IPS-20b (cell line): ENCODE data around the gene APOA1.
"Not testable (repeated sequence)": the region's sequence is repeated elsewhere in the genome, so short reads cannot be mapped to it uniquely, and the experiment has no call there.

ENCODE experiments used
- H3K27ac ChIP-seq: one replicate; pipeline ENCODE4 v1.5.1; 2013; ENCODE audit warnings: low read length
- H3K27me3 ChIP-seq: 2 replicates; pipeline ENCODE4 v1.6.1; 2013; ENCODE audit warnings: mild to moderate bottlenecking, low read length, inconsistent platforms; ENCODE audit not compliant: insufficient read depth
- H3K36me3 ChIP-seq: 2 replicates; pipeline ENCODE4 v1.6.1; 2013; ENCODE audit warnings: low read depth, mild to moderate bottlenecking, inconsistent platforms, low read length, moderate library complexity; ENCODE audit not compliant: insufficient read depth
- H3K4me1 ChIP-seq: 2 replicates; pipeline ENCODE4 v1.6.1; 2013; ENCODE audit warnings: mild to moderate bottlenecking, control low read depth, inconsistent platforms, low read length, moderate library complexity; ENCODE audit not compliant: insufficient read depth
- H3K4me3 ChIP-seq: 2 replicates; pipeline ENCODE4 v1.5.1; 2013; ENCODE audit warnings: mild to moderate bottlenecking, low read length, inconsistent platforms
- H3K9ac ChIP-seq: 2 replicates; pipeline ENCODE4 v1.6.1; 2013; ENCODE audit warnings: low read depth, mild to moderate bottlenecking, inconsistent platforms, low read length, moderate library complexity
- H3K9me3 ChIP-seq: 2 replicates; pipeline ENCODE4 v1.6.1; 2013; ENCODE audit warnings: mild to moderate bottlenecking, low read depth, low read length, inconsistent platforms; ENCODE audit not compliant: insufficient read depth

APOA1 gene

DNA sequence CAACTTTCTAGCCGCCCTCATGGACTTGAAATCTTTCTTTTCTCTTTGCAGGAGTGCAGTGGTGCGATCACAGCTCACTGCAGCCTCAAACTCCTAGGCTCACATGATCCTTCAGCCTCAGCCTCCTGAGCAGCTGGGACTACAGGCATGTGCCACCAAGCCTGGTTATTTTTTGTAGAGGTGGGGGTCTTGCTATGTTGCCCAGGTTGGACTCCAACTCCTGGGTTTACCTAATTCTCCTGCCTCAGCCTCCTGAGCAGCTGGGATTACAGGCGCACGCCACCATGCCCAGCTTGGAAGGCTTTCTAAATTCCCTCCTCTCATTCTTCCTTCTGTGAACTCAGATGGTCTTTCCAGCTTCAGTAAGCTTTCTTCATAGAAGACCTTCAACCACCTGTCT is 4.7 kb upstream of the APOA1 start:
- H3K4me3 ChIP-seq = no peak overlapping the region
- H3K9me3 ChIP-seq = no peaks in the 10 kb centered on the region
- H3K9ac ChIP-seq = no peak overlapping the region
- peaks cover 40% of the 10 kb centered on the region for H3K36me3 ChIP-seq
- H3K4me1 ChIP-seq = no peaks in the 10 kb centered on the region; the same call in 1 of the 2 replicates
- no peaks in the 10 kb centered on the region for H3K27me3 ChIP-seq
- no peak overlapping the region for H3K27ac ChIP-seq

DNA sequence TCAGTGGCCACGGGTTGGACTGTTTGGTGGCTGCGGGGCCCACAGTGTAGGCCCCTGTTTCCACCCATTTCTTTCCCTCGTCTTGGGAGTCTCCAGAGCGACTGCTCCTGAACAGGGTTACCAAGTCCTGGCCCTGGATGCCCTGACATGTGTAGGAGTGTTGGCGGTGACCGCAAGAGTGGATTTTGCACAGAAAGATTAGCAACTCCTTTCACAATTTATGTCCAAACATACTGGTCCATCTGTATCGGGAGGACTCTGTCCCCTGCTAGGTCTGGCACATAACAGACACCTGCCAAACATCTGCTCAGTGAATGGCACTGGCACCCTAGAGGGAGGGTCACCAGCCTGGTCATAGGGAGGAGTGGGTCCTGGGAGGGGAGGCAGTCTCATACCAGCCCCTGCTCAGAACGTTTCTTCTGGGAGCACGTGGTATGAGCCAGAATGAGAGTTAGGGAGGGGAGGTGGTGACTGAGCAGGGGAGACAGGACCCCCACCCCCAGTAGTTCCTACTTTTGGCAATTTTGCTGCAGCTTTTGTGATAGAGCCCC is 3.4 kb upstream of the APOA1 start:
- Histone ChIP-seq H3K27me3 (no peaks in the 10 kb centered on the region), H3K9ac (no peak overlapping the region), H3K36me3 (peaks cover 27% of the 10 kb centered on the region)

DNA sequence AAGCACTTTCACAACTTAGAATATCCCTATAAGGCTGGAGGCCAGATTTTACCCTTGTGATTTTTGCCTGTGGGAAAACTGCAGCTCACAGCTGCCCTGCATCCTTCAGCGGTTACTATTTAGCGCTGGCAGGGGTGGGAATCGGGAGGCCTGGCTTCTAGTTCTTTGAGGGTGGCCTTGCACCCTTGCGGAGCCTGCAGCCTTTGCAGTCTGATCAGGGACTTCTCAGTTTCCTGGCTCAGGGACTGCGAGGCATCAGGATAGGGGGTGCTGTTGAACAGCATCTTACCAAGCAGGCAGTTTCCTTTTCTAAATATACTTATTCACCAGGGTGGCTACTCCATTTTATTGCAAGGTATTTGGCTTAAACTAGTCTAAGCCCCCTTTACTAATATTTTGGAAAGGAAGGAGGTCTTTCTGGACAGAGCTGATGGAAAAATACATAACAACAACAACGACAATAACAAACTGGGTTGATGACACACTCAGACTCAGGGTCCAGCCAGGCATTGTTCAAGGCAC is 2.9 kb upstream of the APOA1 start:
- H3K9me3 ChIP-seq = no peaks in the 10 kb centered on the region
- no peak overlapping the region for H3K9ac ChIP-seq
- H3K4me1 ChIP-seq = peaks cover 2% of the 10 kb centered on the region; the same call in 1 of the 2 replicates
- H3K36me3 ChIP-seq = peaks cover 22% of the 10 kb centered on the region
- peaks cover 4% of the 10 kb centered on the region for H3K27me3 ChIP-seq
- no peak overlapping the region for H3K27ac ChIP-seq
- H3K4me3 ChIP-seq = no peak overlapping the region

More for the DNA sequence above, 3.4 kb upstream of the APOA1 start:
- Histone ChIP-seq H3K4me3 (no peak overlapping the region), H3K27ac (no peak overlapping the region), H3K9me3 (no peaks in the 10 kb centered on the region), H3K4me1 (no peaks in the 10 kb centered on the region; the same call in 1 of the 2 replicates)

DNA sequence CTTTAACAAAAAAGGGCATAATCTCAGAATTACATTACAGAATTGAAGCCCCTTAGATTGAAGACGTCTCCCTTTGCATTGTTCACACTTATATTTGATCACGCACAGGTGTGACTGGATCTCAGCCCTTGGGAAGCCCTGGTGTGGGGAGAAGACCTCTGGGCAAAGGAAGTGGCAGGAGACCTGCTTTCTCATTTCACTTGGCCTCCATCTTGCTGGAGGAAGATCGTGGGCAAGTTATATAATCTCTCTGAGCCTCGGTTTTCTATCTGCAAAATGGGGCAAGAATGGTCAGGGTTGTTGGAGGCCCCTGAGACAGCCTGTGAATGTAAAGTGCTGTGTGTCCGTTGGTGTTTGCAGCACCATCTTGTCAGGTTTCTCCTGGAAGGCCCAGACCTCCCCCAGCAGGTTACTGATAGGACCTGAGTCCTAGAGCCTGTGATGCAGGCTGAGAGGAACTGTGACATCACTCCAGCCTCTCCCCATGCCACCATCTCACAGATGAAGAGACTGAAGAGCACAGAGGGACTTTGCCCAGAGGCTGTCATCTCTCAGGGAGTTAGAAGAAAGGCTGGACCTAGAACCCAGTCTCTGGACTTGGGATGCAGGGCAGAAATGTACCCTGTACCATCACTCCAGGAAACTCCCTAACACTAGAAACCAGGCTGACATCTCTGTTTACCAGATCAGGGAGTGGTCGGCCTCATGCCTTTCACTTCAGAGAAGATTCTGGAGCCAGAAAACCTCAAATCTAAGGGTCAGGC is 1.1 kb upstream of the APOA1 start:
- no peaks in the 10 kb centered on the region for H3K9me3 ChIP-seq
- peaks cover 7% of the 10 kb centered on the region for H3K36me3 ChIP-seq
- no peak overlapping the region for H3K27ac ChIP-seq
- peaks cover 7% of the 10 kb centered on the region; the same call in 1 of the 2 replicates for H3K4me1 ChIP-seq
- peaks cover 12% of the 10 kb centered on the region for H3K27me3 ChIP-seq
- no peak overlapping the region for H3K9ac ChIP-seq
- no peak overlapping the region for H3K4me3 ChIP-seq

DNA sequence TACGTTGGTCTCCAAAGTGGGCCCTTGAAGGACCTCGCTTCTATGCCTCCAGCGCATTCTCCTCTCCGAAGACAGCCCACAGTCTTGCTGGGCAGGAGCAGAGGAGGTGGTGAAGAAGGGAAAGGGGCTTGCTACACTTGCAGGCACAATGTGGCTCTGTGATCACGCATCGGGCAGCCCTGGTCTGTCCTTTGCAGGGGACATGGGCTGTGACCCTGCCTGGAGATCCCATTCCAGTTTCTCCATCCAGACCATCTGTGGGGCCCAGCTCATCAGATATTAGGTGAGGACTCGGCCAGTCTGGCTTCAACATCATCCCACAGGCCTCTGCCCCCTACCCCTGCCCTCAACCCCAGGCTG is 810 bp downstream of the APOA1 start:
- Histone ChIP-seq H3K27ac (no peak overlapping the region), H3K9me3 (no peaks in the 10 kb centered on the region), H3K36me3 (no peaks in the 10 kb centered on the region), H3K4me1 (peaks cover 7% of the 10 kb centered on the region; the same call in 1 of the 2 replicates), H3K9ac (no peak overlapping the region), H3K27me3 (peaks cover 12% of the 10 kb centered on the region), H3K4me3 (no peak overlapping the region)

DNA sequence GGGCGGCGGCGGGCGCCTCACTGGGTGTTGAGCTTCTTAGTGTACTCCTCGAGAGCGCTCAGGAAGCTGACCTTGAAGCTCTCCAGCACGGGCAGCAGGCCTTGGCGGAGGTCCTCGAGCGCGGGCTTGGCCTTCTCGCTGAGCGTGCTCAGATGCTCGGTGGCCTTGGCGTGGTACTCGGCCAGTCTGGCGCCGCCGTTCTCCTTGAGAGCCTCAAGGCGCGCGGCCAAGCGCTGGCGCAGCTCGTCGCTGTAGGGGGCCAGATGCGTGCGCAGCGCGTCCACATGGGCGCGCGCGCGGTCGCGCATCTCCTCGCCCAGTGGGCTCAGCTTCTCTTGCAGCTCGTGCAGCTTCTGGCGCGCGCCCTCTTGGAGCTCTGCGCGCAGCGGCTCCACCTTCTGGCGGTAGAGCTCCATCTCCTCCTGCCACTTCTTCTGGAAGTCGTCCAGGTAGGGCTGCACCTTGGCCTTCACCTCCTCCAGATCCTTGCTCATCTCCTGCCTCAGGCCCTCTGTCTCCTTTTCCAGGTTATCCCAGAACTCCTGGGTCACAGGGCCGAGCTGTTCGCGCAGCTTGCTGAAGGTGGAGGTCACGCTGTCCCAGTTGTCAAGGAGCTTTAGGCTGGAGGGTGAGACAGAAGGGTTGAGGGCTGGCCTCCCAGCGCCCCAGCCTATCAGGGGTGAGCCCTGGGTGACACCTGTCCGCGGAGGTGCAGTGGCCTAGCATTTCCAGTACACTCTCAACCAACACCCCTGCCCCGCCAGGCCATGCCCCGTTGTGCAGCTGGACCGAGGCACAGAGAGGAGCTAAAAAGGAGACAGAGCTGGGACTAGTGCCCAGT is 1.4 kb downstream of the APOA1 start:
- peaks cover 7% of the 10 kb centered on the region; the same call in 1 of the 2 replicates for H3K4me1 ChIP-seq
- H3K9me3 ChIP-seq = no peaks in the 10 kb centered on the region
- H3K27ac ChIP-seq = no peak overlapping the region

DNA sequence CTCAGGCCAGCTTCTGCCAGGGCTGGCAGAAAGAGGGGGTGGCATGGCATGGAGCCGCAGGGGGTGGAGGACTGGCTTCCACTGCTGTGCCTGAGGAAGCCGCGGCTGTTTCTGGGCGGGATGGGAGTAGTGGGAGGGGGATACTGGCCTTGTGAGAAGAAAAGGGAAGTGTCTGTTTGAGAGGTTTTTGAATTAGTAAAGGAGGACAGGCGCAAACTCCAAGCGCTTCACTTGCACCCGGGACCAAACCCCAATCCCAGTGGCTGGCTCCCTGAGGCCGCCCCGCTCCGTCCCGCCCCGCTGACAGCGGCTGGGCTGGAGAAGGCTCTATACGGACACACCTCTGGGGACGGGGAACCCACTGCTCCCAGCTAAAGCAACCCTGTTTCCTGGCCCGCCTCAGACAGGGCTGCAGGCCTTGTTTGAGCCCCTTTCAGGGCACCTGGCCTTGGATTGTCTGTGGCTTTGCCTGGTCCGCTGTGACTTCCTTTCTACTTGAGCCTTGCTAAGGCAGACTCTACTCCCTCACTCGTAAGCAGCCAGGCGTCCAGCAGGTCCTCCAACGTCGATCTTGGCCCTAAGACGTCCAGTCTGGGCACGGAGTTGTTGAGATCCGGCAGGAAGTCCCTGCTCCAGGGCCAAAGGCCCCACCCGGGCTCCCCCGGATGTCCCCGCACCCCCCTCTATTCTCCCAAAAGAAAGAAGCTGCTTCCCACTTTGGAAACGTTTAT is 2.2 kb downstream of the APOA1 start:
- Histone ChIP-seq H3K4me1 (peaks cover 7% of the 10 kb centered on the region; the same call in 1 of the 2 replicates), H3K36me3 (no peaks in the 10 kb centered on the region), H3K9ac (peak overlapping the region; percentile 74; the same call in 1 of the 2 replicates), H3K27ac (no peak overlapping the region), H3K9me3 (no peaks in the 10 kb centered on the region), H3K27me3 (peaks cover 12% of the 10 kb centered on the region), H3K4me3 (peak overlapping the region; percentile 67)

More for the DNA sequence above, 1.4 kb downstream of the APOA1 start:
- Histone ChIP-seq H3K27me3 (peaks cover 12% of the 10 kb centered on the region), H3K9ac (peak overlapping the region; percentile 74; the same call in 1 of the 2 replicates), H3K36me3 (no peaks in the 10 kb centered on the region), H3K4me3 (peak overlapping the region; percentile 67; the same call in 1 of the 2 replicates)

DNA sequence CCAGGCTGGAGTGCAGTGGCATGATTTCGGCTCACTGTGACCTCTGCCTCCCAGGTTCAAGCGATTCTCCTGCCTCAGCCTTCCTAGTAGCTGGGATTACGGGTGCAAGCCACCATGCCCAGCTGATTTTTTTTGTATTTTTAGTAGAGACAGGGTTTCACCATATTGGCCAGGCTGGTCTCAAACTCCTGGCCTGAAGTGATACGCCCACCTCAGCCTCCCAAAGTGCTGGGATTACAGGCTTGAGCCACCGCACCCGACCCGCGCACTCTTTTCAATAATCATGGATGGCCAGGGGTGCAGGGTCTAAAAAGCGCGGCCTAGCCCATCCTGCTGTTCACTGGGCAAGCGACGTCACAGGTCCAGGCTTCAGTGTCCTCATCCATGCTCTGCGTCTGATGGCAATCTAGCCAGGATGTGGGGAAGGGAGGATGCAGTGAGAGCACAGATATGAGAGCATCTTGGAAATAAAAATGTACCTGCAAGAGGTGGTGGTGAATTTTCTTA is 2.8 kb downstream of the APOA1 start:
- H3K27me3 ChIP-seq = peaks cover 12% of the 10 kb centered on the region
- H3K4me3 ChIP-seq, H3K27ac ChIP-seq, H3K9me3 ChIP-seq, H3K36me3 ChIP-seq, H3K9ac ChIP-seq, H3K4me1 ChIP-seq: not testable (repeated sequence)

DNA sequence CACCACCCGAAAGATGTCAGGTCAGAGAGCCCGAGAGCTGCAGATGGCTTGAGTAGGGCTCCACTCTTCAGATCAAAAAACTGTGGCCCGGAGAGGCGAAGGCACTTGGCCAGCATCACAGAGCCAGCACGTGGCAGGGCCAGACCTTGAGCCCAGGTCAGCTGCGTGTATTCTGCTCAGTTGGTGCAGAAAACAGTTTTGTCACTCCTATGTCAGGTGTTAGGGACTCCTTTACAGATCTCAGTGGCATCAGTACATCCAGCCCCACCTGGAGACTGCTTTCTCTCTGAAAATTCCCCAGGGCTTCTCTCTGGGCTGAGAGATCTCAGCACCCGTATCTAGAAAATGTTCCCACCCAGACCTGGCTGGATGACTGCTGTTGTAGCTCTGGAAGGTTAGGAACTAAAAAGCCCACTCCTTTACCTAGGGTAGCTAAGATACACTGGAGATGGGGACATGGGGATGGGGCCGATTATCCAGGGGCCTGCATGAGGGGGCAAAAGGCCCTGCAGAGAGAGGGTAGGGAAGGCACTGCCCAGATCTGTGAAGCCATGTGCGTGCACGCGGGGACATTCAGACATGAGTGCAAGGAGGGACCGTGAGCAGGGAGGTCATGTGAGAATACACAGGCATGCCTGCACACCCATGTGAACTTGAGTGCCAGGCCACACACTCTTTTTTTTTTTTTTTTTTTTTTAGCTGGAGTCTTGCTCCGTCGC is 3.4 kb downstream of the APOA1 start:
- H3K36me3 ChIP-seq = no peaks in the 10 kb centered on the region
- no peak overlapping the region for H3K27ac ChIP-seq
- H3K9me3 ChIP-seq = no peaks in the 10 kb centered on the region
- H3K27me3 ChIP-seq = peaks cover 12% of the 10 kb centered on the region
- H3K4me1 ChIP-seq = peaks cover 7% of the 10 kb centered on the region; the same call in 1 of the 2 replicates
- no peak overlapping the region for H3K4me3 ChIP-seq
- no peak overlapping the region for H3K9ac ChIP-seq

DNA sequence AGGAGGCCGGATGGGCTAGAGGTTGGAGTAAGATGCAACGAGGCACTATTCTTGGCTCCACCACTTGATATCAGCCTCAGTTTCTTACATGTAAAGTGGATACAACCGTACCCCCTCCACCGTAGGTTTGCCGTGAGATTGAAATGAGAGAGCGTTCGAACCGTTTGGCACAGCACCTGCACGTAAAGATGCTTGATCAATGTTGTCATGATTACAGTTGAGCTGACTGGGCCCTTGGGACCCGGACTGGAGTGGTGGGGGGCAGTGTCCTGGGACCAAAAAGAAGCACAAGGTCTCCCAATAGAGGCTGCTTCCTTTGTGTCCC is 4.0 kb downstream of the APOA1 start:
- Histone ChIP-seq H3K4me3 (no peak overlapping the region), H3K36me3 (no peaks in the 10 kb centered on the region), H3K27ac (no peak overlapping the region), H3K9me3 (no peaks in the 10 kb centered on the region), H3K9ac (no peak overlapping the region), H3K4me1 (peaks cover 7% of the 10 kb centered on the region; the same call in 1 of the 2 replicates), H3K27me3 (peaks cover 12% of the 10 kb centered on the region)
